ENCODE measurements around the gene SPIN1.
"Not testable (repeated sequence)": the region's sequence is repeated elsewhere in the genome, so short reads cannot be mapped to it uniquely, and the experiment has no call there.

The SPIN1 gene

DNA sequence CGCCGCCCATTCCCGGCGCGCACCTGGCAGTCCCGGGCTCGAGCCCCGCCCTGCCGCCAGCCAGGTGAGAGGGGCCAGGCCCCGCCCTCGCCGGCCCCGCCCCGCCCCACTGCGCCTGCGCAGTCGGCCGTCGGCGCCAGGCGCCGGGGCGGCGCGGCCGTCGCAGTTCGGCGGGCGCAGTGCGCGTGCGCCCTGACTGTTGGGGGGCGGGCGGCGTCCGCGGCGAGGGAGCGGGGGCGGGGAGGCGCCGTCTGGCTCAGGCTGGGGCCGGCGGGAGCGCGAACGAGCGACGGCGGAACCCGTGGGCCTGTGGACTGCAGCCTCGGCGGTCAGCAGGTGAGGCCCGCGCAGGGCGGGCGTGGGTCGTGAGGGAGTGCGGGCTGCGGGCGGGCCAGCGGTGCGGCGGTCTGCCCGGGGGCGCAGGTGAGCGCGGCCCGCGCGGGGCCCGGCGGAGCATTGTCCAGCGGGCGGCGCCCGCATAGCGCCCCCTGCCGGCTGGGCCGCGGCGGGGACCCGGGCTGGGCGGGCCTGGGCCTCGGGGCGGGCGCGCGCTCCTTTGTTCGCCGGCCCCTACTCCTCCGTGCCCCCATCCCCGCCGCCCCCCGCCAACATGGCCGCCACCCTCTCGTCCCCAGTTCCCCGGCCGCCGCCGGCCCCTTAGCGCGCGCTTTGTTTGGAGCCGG lies at the start of gene SPIN1:
Gene SPIN1, plus strand, starts transcription at position 242 of the 683 bp plus-strand sequence. CDS start 38,096 bp downstream, outside the sequence.
- H3K27ac ChIP-seq: peak within 1 kb of the TSS; percentile 88
- TF ChIP-seq ZFX (IDR thresholded peaks at IDR 0.05): peak; percentile 74
- TF ChIP-seq, protein P1, sequence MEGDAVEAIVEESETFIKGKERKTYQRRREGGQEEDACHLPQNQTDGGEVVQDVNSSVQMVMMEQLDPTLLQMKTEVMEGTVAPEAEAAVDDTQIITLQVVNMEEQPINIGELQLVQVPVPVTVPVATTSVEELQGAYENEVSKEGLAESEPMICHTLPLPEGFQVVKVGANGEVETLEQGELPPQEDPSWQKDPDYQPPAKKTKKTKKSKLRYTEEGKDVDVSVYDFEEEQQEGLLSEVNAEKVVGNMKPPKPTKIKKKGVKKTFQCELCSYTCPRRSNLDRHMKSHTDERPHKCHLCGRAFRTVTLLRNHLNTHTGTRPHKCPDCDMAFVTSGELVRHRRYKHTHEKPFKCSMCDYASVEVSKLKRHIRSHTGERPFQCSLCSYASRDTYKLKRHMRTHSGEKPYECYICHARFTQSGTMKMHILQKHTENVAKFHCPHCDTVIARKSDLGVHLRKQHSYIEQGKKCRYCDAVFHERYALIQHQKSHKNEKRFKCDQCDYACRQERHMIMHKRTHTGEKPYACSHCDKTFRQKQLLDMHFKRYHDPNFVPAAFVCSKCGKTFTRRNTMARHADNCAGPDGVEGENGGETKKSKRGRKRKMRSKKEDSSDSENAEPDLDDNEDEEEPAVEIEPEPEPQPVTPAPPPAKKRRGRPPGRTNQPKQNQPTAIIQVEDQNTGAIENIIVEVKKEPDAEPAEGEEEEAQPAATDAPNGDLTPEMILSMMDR (conservative IDR thresholded peaks at IDR 0.05): peak; percentile 94

DNA sequence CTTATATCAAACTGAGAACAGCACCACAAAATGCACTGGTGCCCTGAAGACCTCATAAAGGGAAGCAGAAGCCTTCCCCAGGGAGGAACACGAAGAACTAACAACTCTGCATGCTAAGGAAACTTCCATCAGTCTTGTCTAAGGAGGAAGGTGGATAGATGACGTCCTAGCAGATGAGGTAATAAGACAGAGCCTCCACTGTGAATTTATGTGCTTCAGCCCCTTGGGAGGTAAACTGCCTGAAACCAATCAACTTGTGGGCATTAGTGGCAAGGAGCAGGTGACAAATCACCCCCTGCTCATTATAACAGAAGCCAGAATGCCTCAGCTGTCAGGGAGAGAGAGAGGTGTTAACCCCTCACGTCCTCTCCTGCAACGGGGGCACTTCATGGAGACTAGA lies 48.9 kb upstream of the SPIN1 start:
- H3K27ac ChIP-seq: no peak overlapping the region
- TF ChIP-seq, protein P1 (conservative IDR thresholded peaks at IDR 0.05): no peak
- TF ChIP-seq ZFX (IDR thresholded peaks at IDR 0.05): no peak

DNA sequence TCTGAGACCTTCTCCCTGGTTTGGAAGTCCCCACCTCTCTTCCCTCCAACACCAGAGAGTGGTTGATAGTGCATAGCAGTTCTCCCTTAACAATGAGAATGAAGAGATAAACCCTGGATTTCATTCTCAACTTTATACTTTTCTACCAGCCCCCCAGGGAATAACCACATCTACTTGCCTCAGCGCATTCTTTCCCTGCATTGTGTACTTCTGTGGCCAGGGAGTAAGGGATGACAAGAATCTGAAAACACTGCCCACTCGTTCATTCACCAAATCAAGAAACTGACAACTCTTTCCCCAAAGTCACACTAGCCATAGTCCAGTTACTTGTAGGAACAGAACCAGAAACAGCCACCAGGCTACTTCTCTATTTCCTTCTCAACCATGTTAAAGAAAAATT lies 46.0 kb upstream of the SPIN1 start:
- TF ChIP-seq ZFX (IDR thresholded peaks at IDR 0.05): no peak
- TF ChIP-seq, protein P1 (conservative IDR thresholded peaks at IDR 0.05): no peak
- H3K27ac ChIP-seq: no peak overlapping the region

DNA sequence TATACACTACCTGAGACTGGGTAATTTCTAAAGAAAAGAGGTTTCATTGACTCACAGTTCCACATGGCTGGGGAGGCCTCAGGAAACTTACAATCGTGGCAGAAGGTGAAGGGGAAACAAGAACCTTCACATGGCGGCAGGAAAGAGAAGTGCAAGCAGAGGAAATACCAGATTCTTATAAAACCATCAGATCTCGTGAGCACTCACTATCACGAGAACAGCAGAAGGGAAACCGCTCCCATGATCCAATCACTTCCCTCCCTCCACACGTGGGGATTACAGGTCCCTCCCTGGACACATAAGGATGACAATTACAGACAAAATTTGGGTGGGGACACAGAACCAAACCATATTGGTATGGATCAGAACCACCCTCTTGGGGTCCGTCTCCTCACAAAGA lies 44.2 kb upstream of the SPIN1 start:
- peak overlapping the region; percentile 52; the same call in 1 of the 2 replicates for H3K27ac ChIP-seq
- TF ChIP-seq, protein P1 (conservative IDR thresholded peaks at IDR 0.05): no peak
- no peak for TF ChIP-seq ZFX (IDR thresholded peaks at IDR 0.05)

DNA sequence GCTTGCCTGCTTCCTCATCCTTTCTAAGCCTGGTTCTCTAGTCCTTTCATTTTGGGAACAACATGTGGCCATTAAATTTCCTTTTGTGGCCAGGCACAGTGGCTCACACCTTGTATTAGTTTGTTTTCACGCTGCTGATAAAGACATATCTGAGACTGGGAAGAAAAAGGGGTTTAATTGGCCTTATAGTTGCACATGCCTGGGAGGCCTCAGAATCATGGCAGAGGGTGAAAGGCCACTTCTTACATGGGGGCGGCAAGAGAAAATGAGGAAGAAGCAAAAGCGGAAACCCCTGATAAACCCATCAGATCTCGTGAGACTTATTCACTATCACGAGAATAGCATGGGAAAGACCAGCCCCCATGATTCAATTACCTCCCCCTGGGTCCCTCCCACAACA lies 37.9 kb upstream of the SPIN1 start:
- not testable (repeated sequence) for H3K27ac ChIP-seq

DNA sequence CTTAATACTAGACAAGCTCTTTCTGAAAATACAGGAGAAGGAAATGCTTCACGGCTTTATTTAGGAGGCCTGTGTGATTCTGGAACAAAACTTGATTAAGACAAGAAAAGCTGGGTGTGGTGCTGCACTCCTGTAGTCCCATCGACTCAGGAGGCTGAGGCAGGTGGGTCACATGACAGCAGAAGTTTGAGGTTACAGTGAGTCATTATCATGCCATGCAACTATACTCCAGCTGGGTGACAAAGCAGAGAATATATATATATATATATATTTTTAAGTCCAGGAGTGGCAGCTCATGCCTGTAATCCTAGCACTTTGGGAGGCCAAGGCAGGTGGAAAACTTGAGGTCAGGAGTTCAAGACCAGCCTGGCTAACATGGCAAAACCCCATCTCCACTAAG lies 33.1 kb upstream of the SPIN1 start:
- TF ChIP-seq, protein P1 (conservative IDR thresholded peaks at IDR 0.05): no peak
- TF ChIP-seq ZFX (IDR thresholded peaks at IDR 0.05): no peak
- H3K27ac ChIP-seq: no peak overlapping the region

DNA sequence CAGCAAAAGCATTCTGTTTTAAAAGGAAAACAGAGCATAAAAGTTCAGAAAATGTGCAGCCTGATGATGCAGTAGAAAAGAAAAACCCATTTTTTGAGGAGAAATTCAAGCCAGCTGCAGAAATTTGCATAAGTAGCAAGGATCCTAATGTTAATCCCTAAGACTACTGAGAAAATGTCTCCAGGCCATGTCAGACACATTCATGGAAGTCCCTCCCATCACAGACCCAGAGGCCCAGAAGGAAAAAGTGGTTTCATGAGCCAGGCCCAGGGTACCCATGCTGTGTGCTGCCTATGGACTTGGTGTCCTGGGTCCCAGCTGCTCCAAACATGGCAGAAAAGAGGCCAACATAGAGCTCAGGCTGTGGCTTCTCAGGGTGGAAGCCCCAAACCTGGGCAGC lies 31.0 kb upstream of the SPIN1 start:
- H3K27ac ChIP-seq: not testable (repeated sequence)

DNA sequence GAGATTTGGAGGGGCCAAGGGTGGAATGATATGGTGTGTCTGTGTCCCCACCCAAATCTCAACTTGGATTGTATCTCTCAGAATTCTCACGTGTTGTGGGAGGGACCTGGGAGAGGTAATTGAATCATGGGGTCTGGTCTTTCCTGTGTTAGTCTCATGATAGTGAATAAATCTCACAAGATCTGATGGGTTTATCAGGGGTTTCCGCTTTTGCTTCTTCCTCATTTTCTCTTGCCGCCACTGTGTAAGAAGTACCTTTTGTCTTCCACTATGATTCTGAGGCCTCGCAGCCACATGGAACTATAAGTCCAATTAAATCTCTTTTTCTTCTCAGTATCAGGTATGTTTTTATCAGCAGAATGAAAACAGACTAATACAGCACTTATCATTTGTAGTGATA lies 29.5 kb upstream of the SPIN1 start:
- no peak overlapping the region for H3K27ac ChIP-seq
- TF ChIP-seq ZFX (IDR thresholded peaks at IDR 0.05): no peak
- TF ChIP-seq, protein P1 (conservative IDR thresholded peaks at IDR 0.05): no peak

All from C4-2B (cell line).